ENCODE measurements around the gene MBNL1. TPM values are rescaled to one million over a fixed set of nuclear protein-coding genes. Genes with fewer than 3 reads are reported as not detected.

MBNL1 gene
- total RNA-seq, 1 experiment from 2014 or later: 117 TPM

DNA sequence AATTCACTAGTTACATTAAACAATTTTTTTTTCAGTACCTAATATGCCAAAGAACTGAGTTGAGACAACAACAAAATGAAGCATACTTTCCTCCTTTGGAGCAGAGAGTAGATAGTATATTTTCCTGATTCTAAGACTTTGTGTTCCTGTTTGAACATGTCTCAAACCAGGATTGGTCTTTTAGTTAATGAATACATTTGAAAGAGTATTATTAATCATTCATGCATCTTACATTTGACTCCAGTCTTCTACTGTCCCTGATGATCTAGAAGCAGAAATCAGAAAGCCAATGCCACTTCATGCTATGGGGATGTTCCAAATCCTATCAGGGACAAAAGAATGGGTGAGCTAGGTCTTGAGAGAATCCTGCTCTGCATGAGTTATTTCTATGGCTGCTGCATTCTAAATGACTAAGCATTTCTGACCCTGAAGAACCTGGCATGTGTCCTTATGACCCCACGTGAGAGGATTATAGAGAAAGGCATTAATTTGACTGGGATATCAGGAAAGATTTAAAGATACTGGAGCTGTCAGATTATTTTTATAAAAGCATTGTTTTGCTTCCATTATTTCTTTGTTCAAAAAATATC, 32.9 kb upstream of the MBNL1 start:
- Histone ChIP-seq H3K27ac (ENCODE audit: low read depth, low read length, poor library complexity, severe bottlenecking) (no peak overlapping the region), H3K4me1 (ENCODE audit: insufficient read depth, low read length, poor library complexity, severe bottlenecking) (peaks cover 2% of the 10 kb centered on the region), H3K4me3 (ENCODE audit: low read depth, low read length, poor library complexity, severe bottlenecking) (no peak overlapping the region), H3K36me3 (ENCODE audit: insufficient read depth, low read length, poor library complexity, severe bottlenecking) (no peaks in the 10 kb centered on the region), H3K9me3 (ENCODE audit: low read depth, low read length, poor library complexity, severe bottlenecking) (no peaks in the 10 kb centered on the region), H3K27me3 (replicated peaks; ENCODE audit: insufficient read depth, low read depth, low read length, poor library complexity) (no peaks in the 10 kb centered on the region)
- ChIA-PET POLR2A (ENCODE audit: low non-redundant PET) (no interaction called here), CTCF (no interaction called here)
- no peak for TF ChIP-seq EZH2 (IDR thresholded peaks at IDR 0.05; ENCODE audit: borderline replicate concordance, low read depth, low read length, poor library complexity, severe bottlenecking)
- TF ChIP-seq, protein P1, sequence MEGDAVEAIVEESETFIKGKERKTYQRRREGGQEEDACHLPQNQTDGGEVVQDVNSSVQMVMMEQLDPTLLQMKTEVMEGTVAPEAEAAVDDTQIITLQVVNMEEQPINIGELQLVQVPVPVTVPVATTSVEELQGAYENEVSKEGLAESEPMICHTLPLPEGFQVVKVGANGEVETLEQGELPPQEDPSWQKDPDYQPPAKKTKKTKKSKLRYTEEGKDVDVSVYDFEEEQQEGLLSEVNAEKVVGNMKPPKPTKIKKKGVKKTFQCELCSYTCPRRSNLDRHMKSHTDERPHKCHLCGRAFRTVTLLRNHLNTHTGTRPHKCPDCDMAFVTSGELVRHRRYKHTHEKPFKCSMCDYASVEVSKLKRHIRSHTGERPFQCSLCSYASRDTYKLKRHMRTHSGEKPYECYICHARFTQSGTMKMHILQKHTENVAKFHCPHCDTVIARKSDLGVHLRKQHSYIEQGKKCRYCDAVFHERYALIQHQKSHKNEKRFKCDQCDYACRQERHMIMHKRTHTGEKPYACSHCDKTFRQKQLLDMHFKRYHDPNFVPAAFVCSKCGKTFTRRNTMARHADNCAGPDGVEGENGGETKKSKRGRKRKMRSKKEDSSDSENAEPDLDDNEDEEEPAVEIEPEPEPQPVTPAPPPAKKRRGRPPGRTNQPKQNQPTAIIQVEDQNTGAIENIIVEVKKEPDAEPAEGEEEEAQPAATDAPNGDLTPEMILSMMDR (conservative IDR thresholded peaks at IDR 0.05; ENCODE audit: low read depth, low read length): no peak
- BruUV-seq (replicated peaks): no TSS peak
- DNase-seq (ENCODE audit: low spot score): peak; percentile 14
- intact Hi-C loops (cut with micrococcal nuclease; ENCODE audit: unreplicated experiment): no loop called here

DNA sequence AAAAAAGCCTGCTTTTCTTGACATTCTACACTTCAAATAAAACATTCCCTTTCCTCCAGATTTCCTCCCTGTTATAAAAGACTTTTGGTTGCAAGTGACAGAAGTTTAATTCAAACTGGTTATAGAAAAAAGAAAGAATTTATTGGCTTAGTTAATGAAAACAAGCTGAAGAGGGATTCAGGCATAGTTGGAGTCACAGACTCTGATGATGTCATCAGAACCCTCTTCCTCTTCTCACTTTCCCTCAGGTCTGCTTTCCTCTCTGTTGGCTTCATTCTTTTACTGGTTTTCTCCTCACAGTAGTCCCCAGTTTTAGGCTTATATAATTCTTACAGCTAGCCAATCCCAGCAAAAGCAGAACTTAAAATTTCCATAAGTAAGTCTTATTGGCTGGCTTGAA, 32.0 kb upstream of the MBNL1 start:
- H3K9me3 ChIP-seq (ENCODE audit: low read depth, low read length, poor library complexity, severe bottlenecking): no peaks in the 10 kb centered on the region
- ChIA-PET CTCF (no interaction called here), POLR2A (ENCODE audit: low non-redundant PET) (no interaction called here)
- intact Hi-C loops (cut with micrococcal nuclease; ENCODE audit: unreplicated experiment): no loop called here
- H3K27ac ChIP-seq (ENCODE audit: low read depth, low read length, poor library complexity, severe bottlenecking): peak overlapping the region; percentile 31
- H3K27me3 ChIP-seq (replicated peaks; ENCODE audit: insufficient read depth, low read depth, low read length, poor library complexity): no peaks in the 10 kb centered on the region
- peak; percentile 43 for DNase-seq (ENCODE audit: low spot score)
- no TSS peak for BruUV-seq (replicated peaks)
- H3K4me1 ChIP-seq (ENCODE audit: insufficient read depth, low read length, poor library complexity, severe bottlenecking): peaks cover 2% of the 10 kb centered on the region
- H3K4me3 ChIP-seq (ENCODE audit: low read depth, low read length, poor library complexity, severe bottlenecking): no peak overlapping the region
- no peak for TF ChIP-seq EZH2 (IDR thresholded peaks at IDR 0.05; ENCODE audit: borderline replicate concordance, low read depth, low read length, poor library complexity, severe bottlenecking)
- TF ChIP-seq, protein P1 (conservative IDR thresholded peaks at IDR 0.05; ENCODE audit: low read depth, low read length): no peak
- H3K36me3 ChIP-seq (ENCODE audit: insufficient read depth, low read length, poor library complexity, severe bottlenecking): no peaks in the 10 kb centered on the region

DNA sequence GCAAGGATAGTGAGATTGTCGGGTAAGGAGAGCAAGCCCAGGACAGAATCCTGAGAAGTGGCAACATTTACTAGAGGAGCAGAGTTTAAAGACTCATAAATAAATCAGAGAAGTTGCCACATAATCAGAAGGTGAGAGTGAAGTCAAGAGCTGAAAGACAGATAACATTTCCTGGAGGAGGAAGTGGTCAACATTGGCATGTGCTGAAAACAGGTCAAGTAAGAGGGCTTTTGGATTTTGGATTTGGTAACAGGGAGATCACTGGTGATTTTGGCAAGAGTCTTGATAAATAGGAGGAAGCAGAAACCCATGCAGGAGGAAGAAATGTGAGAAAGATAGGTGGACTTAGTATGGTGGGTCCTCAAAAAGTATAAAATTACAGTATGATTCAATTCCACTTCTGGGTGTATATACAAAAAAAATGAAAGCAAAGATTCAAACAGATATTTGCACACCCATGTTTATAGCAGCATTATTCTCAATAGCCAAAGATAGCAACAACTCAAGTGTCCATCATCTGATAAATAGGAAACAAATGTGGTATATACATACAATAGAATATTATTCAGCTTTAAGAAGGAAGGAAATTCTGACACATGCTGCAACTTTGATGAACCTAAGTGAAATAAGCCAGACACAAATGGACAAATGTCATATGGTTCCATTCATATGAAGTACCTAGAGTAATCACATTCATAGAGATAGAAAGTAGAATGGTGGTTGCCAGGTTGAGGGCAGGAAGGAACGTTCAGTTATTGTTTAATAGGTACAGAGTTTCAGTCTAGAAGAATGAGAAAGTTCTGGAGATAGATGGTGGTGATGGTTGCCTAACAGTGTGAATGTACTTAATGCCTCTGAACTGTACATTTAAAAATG, 27.3 kb upstream of the MBNL1 start:
- H3K4me1 ChIP-seq (ENCODE audit: insufficient read depth, low read length, poor library complexity, severe bottlenecking): peaks cover 4% of the 10 kb centered on the region
- no peaks in the 10 kb centered on the region for H3K27me3 ChIP-seq (replicated peaks; ENCODE audit: insufficient read depth, low read depth, low read length, poor library complexity)
- TF ChIP-seq, protein P1 (conservative IDR thresholded peaks at IDR 0.05; ENCODE audit: low read depth, low read length): no peak
- no peak for TF ChIP-seq EZH2 (IDR thresholded peaks at IDR 0.05; ENCODE audit: borderline replicate concordance, low read depth, low read length, poor library complexity, severe bottlenecking)
- POLR2A ChIA-PET (ENCODE audit: low non-redundant PET): no interaction called here
- H3K9me3 ChIP-seq (ENCODE audit: low read depth, low read length, poor library complexity, severe bottlenecking): no peaks in the 10 kb centered on the region
- H3K4me3 ChIP-seq (ENCODE audit: low read depth, low read length, poor library complexity, severe bottlenecking): no peak overlapping the region
- no peaks in the 10 kb centered on the region for H3K36me3 ChIP-seq (ENCODE audit: insufficient read depth, low read length, poor library complexity, severe bottlenecking)
- BruUV-seq (replicated peaks): no TSS peak
- intact Hi-C loops (cut with micrococcal nuclease; ENCODE audit: unreplicated experiment): no loop called here
- H3K27ac ChIP-seq (ENCODE audit: low read depth, low read length, poor library complexity, severe bottlenecking): no peak overlapping the region
- CTCF ChIA-PET: no interaction called here
- DNase-seq (ENCODE audit: low spot score): no peak
